GM19023 (cell line): ENCODE data around the gene ATG4B.
"Not testable (repeated sequence)": the region's sequence is repeated elsewhere in the genome, so short reads cannot be mapped to it uniquely, and the experiment has no call there.

Experiments
- ATAC-seq: cut with Tn5 transposase; IDR thresholded peaks from one replicate; pipeline ENCODE4 v1.9.1; 2021; ENCODE audit warnings: mild to moderate bottlenecking, moderate library complexity; ENCODE audit not compliant: unreplicated experiment

The ATG4B gene

GRCh38 chr2:241660593-241661213 is 23.2 kb downstream of the ATG4B start:
- no peak for ATAC-seq

- not testable (repeated sequence) for ATAC-seq
Observed at GRCh38 chr2:241662731-241663130, 25.2 kb downstream of the ATG4B start.

GRCh38 chr2:241665731-241666440 is 28.4 kb downstream of the ATG4B start:
- no peak for ATAC-seq

GRCh38 chr2:241666627-241667400 is 29.3 kb downstream of the ATG4B start:
- ATAC-seq, result no peak

GRCh38 chr2:241668354-241668753 is 30.9 kb downstream of the ATG4B start:
- ATAC-seq, result no peak

- no peak for ATAC-seq
Observed at GRCh38 chr2:241668839-241669238, 31.3 kb downstream of the ATG4B start.

GRCh38 chr2:241670333-241671110 is 33.0 kb downstream of the ATG4B start:
- ATAC-seq, result no peak

- ATAC-seq, result no peak
Observed at GRCh38 chr2:241671457-241672240, 34.2 kb downstream of the ATG4B start.

- ATAC-seq, result no peak
Observed at GRCh38 chr2:241672243-241673188, 35.0 kb downstream of the ATG4B start.

GRCh38 chr2:241673189-241673663 is 35.7 kb downstream of the ATG4B start:
- ATAC-seq, result no peak

- ATAC-seq, result no peak
Observed at GRCh38 chr2:241673797-241674725, 36.6 kb downstream of the ATG4B start.

- no peak for ATAC-seq
Observed at GRCh38 chr2:241675885-241676284, 38.4 kb downstream of the ATG4B start.

GRCh38 chr2:241676665-241677064 is 39.2 kb downstream of the ATG4B start:
- no peak for ATAC-seq

- ATAC-seq, result no peak
Observed at GRCh38 chr2:241677392-241677791, 39.9 kb downstream of the ATG4B start.

- ATAC-seq, result no peak
Observed at GRCh38 chr2:241678307-241678706, 40.8 kb downstream of the ATG4B start.

GRCh38 chr2:241678784-241679540 is 41.5 kb downstream of the ATG4B start:
- ATAC-seq, result no peak

- no peak for ATAC-seq
Observed at GRCh38 chr2:241680044-241680443, 42.6 kb downstream of the ATG4B start.
